SK-N-SH (cell line): ENCODE results near the gene ASAP3. TPM values are rescaled to one million over a fixed set of nuclear protein-coding genes. Genes with fewer than 3 reads are reported as not detected.

Experiments
- CTCF ChIA-PET: fragments of 300-600, 350-600 bp; formaldehyde crosslinking; extraction: SDS; loops from one replicate; lab custom pipeline; 2021; lab: Yijun Ruan, JAX
- POLR2A ChIA-PET: fragments of 350-600 bp; sonication (Branson Sonifier 250); formaldehyde crosslinking; extraction: SDS; loops from one replicate; lab custom pipeline; 2020; ENCODE audit warnings: antibody characterized with exemption, inconsistent platforms; lab: Yijun Ruan, JAX
- DNase-seq: peaks from one replicate; pipeline ENCODE4 v3.0.0; 2012
- H2AFZ ChIP-seq: fragments of 200-600 bp; sonication (generic); 2 replicates; pipeline ENCODE4 v1.8.1; 2016; ENCODE audit warnings: antibody characterized with exemption, mild to moderate bottlenecking, low read depth
- H3F3A ChIP-seq: fragments of 200-600 bp; sonication (generic); replicated peaks from 2 replicates; pipeline ENCODE3; 2016; ENCODE audit warnings: antibody characterized with exemption, mild to moderate bottlenecking; ENCODE audit not compliant: insufficient read depth
- H3K27ac ChIP-seq, 2 experiments: fragments of 200-500 bp in 1 of 2; fragments of 200-600 bp in 1 of 2; sonication (Bioruptor generic) in 1 of 2; sonication (generic), shearing (Covaris generic) in 1 of 2; 2 replicates each; pipeline versions ENCODE4 v1.5.1 to v1.6.1; 2014 to 2016; ENCODE audit warnings: low read depth in 2 of 2, inconsistent platforms in 1 of 2, low read length in 1 of 2, mild to moderate bottlenecking in 1 of 2, mixed read lengths in 1 of 2
- H3K27me3 ChIP-seq: fragments of 200-600 bp; sonication (generic), shearing (Covaris generic); 2 replicates; pipeline ENCODE4 v1.6.1; 2016; ENCODE audit warnings: mixed run types; ENCODE audit not compliant: insufficient read depth
- H3K36me3 ChIP-seq, 2 experiments: fragments of 200-500 bp in 1 of 2; fragments of 200-600 bp in 1 of 2; sonication (Bioruptor generic) in 1 of 2; sonication (generic) in 1 of 2; replicated peaks in 1 of 2; 2 replicates each; pipeline versions ENCODE3 to v1.5.1; 2014 to 2016; ENCODE audit warnings: low read length in 1 of 2, mild to moderate bottlenecking in 1 of 2; ENCODE audit not compliant: insufficient read depth in 2 of 2, control insufficient read depth in 1 of 2
- H3K4me1 ChIP-seq, 2 experiments: fragments of 200-500 bp in 1 of 2; fragments of 200-600 bp in 1 of 2; sonication (Bioruptor generic) in 1 of 2; sonication (generic), shearing (Covaris generic) in 1 of 2; 2 replicates each; pipeline versions ENCODE4 v1.5.1 to v1.6.1; 2014 to 2016; ENCODE audit warnings: low read depth in 1 of 2, low read length in 1 of 2, mixed run types in 1 of 2; ENCODE audit not compliant: insufficient read depth in 2 of 2, control insufficient read depth in 1 of 2
- H3K4me2 ChIP-seq: fragments of 200-600 bp; sonication (generic), shearing (Covaris generic); 2 replicates; pipeline ENCODE4 v1.6.1; 2017; ENCODE audit warnings: mixed run types
- H3K4me3 ChIP-seq, 2 experiments: fragments of 200-500 bp in 1 of 2; fragments of 200-600 bp in 1 of 2; sonication (Bioruptor generic) in 1 of 2; sonication (generic), shearing (Covaris generic) in 1 of 2; 2 replicates each; pipeline versions ENCODE4 v1.5.1 to v1.8.1; 2014 to 2016; ENCODE audit warnings: low read depth in 2 of 2, inconsistent platforms in 1 of 2, low read length in 1 of 2, mild to moderate bottlenecking in 1 of 2, mixed read lengths in 1 of 2, moderate library complexity in 1 of 2
- H3K79me2 ChIP-seq: fragments of 200-600 bp; sonication (generic); 2 replicates; pipeline ENCODE4 v1.8.1; 2017; ENCODE audit warnings: mild to moderate bottlenecking; ENCODE audit not compliant: insufficient read depth
- H3K9ac ChIP-seq: fragments of 200-600 bp; sonication (generic); 2 replicates; pipeline ENCODE4 v1.6.1; 2017; ENCODE audit warnings: mixed run types
- H3K9me2 ChIP-seq: fragments of 200-600 bp; sonication (generic); 2 replicates; pipeline ENCODE4 v1.6.1; 2017; ENCODE audit warnings: mixed run types
- H3K9me3 ChIP-seq: fragments of 200-600 bp; sonication (generic); 2 replicates; pipeline ENCODE4 v1.6.1; 2017; ENCODE audit warnings: mixed run types, mild to moderate bottlenecking, moderate library complexity
- H4K20me1 ChIP-seq: fragments of 200-600 bp; sonication (generic); 2 replicates; pipeline ENCODE4 v1.6.1; 2017; ENCODE audit warnings: mild to moderate bottlenecking, mixed run types; ENCODE audit not compliant: insufficient read depth
- FOSL2 ChIP-seq: IDR thresholded peaks from 2 replicates; pipeline ENCODE4 v1.4.0; 2012; ENCODE audit warnings: low read depth, mild to moderate bottlenecking, moderate library complexity, borderline replicate concordance
- GABPA ChIP-seq: IDR thresholded peaks from 2 replicates; pipeline ENCODE4 v1.4.0; 2012; ENCODE audit warnings: low read depth, mild to moderate bottlenecking
- JUND ChIP-seq: IDR thresholded peaks from 2 replicates; pipeline ENCODE4 v1.4.0; 2012
- RFX5 ChIP-seq: IDR thresholded peaks from 2 replicates; pipeline ENCODE4 v1.6.1; 2012; ENCODE audit warnings: mild to moderate bottlenecking, improper control_type of control experiment, low read length
- RXRA ChIP-seq: IDR thresholded peaks from 2 replicates; pipeline ENCODE4 v1.4.0; 2012; ENCODE audit warnings: low read depth, mild to moderate bottlenecking, borderline replicate concordance
- TCF12 ChIP-seq: IDR thresholded peaks from 2 replicates; pipeline ENCODE4 v1.4.0; 2012
- ZBTB33 ChIP-seq: IDR thresholded peaks from 2 replicates; pipeline ENCODE4 v1.4.0; 2012; ENCODE audit warnings: low read depth, borderline replicate concordance
- WGBS: methylation state at CpG from one replicate; pipeline ENCODE4 v1.1.6; 2017; ENCODE audit warnings: low lambda C conversion rate; 5-methylcytosine and 5-hydroxymethylcytosine counted together
- polyA plus RNA-seq, 3 experiments: library from polyadenylated mRNA; depleted of rRNA; stranded (reverse); fragments of >200 nt; gene quantifications; 2 replicates each; pipeline ENCODE4 v1.2.3, GENCODE V29; 2012
- TF ChIP-seq, protein P1 (sequence below): IDR thresholded peaks from 2 replicates; pipeline ENCODE4 v1.6.1; 2012; ENCODE audit warnings: mild to moderate bottlenecking, low read depth, low read length, moderate library complexity
- TF ChIP-seq, protein P2 (sequence below): fragments of 150-350 bp; IDR thresholded peaks from 2 replicates; pipeline ENCODE4 v1.6.1; 2017; ENCODE audit warnings: antibody characterized with exemption, low read length, low read depth, borderline replicate concordance
- TF ChIP-seq, protein P3 (sequence below): IDR thresholded peaks from 2 replicates; pipeline ENCODE4; 2012

The ASAP3 gene
- polyA plus RNA-seq, 1 of the 3 experiments (the other 2 are of a cell fraction), result 19.6 TPM

- H3K4me1 ChIP-seq, result peaks cover 0 to 6% of the 10 kb centered on the region in 2 experiments; a peak in 2 of 4 replicates
- no peaks in the 10 kb centered on the region for H3K9me2 ChIP-seq
- ChIA-PET CTCF (interaction anchor here (1.0 to 2.4 kb wide), 2 partner anchors 19 to 160 kb away, joined by 4 to 8 read pairs; no protein-coding TSS in a partner anchor), POLR2A (interaction anchor here (1.4 kb wide), 1 partner anchor 10 kb away, joined by 3 read pairs; no protein-coding TSS in a partner anchor)
- no peak overlapping the region for H3K4me3 ChIP-seq
- peak overlapping the region in 1 of 2 experiments; percentile 42; a peak in 2 of 4 replicates for H3K27ac ChIP-seq
- H3K27me3 ChIP-seq, result no peaks in the 10 kb centered on the region
- no peaks in the 10 kb centered on the region for H3K36me3 ChIP-seq
- TF ChIP-seq JUND (no peak), RXRA (no peak), ZBTB33 (no peak), RFX5 (no peak)
- TF ChIP-seq, protein P1, sequence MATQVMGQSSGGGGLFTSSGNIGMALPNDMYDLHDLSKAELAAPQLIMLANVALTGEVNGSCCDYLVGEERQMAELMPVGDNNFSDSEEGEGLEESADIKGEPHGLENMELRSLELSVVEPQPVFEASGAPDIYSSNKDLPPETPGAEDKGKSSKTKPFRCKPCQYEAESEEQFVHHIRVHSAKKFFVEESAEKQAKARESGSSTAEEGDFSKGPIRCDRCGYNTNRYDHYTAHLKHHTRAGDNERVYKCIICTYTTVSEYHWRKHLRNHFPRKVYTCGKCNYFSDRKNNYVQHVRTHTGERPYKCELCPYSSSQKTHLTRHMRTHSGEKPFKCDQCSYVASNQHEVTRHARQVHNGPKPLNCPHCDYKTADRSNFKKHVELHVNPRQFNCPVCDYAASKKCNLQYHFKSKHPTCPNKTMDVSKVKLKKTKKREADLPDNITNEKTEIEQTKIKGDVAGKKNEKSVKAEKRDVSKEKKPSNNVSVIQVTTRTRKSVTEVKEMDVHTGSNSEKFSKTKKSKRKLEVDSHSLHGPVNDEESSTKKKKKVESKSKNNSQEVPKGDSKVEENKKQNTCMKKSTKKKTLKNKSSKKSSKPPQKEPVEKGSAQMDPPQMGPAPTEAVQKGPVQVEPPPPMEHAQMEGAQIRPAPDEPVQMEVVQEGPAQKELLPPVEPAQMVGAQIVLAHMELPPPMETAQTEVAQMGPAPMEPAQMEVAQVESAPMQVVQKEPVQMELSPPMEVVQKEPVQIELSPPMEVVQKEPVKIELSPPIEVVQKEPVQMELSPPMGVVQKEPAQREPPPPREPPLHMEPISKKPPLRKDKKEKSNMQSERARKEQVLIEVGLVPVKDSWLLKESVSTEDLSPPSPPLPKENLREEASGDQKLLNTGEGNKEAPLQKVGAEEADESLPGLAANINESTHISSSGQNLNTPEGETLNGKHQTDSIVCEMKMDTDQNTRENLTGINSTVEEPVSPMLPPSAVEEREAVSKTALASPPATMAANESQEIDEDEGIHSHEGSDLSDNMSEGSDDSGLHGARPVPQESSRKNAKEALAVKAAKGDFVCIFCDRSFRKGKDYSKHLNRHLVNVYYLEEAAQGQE, result no peak
- TF ChIP-seq, protein P2, sequence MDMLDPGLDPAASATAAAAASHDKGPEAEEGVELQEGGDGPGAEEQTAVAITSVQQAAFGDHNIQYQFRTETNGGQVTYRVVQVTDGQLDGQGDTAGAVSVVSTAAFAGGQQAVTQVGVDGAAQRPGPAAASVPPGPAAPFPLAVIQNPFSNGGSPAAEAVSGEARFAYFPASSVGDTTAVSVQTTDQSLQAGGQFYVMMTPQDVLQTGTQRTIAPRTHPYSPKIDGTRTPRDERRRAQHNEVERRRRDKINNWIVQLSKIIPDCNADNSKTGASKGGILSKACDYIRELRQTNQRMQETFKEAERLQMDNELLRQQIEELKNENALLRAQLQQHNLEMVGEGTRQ, result no peak
- H3F3A ChIP-seq, result peaks cover 4% of the 10 kb centered on the region
- DNase-seq, result no peak
- H4K20me1 ChIP-seq, result no peaks in the 10 kb centered on the region
- H3K9ac ChIP-seq, result no peak overlapping the region
- H3K79me2 ChIP-seq, result no peaks in the 10 kb centered on the region
- peak overlapping the region; percentile 4; the same call in 1 of the 2 replicates for H2AFZ ChIP-seq
- WGBS, result 78% methylated on average over 11 of the region's 14 CpGs
- H3K9me3 ChIP-seq, result no peaks in the 10 kb centered on the region
- no peak overlapping the region; the same call in 1 of the 2 replicates for H3K4me2 ChIP-seq
Observed at GRCh38 chr1:23385119-23385621, 98.8 kb downstream of the ASAP3 start.

DNA sequence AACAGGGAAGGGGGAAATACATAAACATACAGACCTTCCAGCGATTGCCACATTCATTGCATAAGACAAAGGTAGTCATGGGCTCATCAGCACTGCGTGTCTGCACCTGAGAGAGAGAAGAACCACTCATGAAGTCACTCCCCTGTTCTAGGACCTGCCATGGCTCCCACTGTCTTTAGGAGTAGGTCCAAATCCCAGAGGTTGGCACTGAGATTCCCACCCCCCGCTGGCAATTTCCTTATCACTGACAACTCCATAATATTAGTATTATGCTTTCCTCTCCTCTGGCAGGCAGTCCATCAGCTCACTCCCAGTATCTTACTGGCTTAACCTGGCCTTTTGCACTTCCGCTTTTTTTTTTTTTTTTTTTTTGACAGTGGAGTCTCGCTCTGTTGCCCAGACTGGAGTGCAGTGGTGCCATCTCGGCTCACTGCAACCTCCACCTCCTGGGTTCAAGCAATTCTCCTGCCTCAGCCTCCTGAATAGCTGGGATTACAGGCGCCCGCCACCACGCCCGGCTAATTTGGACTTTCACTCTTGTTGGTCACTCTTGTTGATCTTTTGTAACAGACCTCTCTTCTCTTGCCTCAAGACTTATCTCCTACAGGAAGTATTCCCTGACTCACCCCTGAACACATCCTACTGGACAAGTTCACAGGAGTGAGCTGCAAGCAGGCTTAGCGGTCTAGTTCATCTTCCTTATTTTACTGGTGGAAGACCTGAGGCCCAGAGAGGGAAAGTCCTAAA lies 99.5 kb downstream of the ASAP3 start:
- no peaks in the 10 kb centered on the region for H3K27me3 ChIP-seq
- H3K27ac ChIP-seq, result peak overlapping the region in 1 of 2 experiments; percentile 42; a peak in 2 of 4 replicates
- H2AFZ ChIP-seq, result peak overlapping the region; percentile 4; the same call in 1 of the 2 replicates
- no peak overlapping the region for H3K4me3 ChIP-seq
- no peaks in the 10 kb centered on the region for H3K9me2 ChIP-seq
- ChIA-PET CTCF (interaction anchor here (2.4 kb wide), 1 partner anchor 20 kb away, joined by 8 read pairs; no protein-coding TSS in a partner anchor), POLR2A (interaction anchor here (1.4 kb wide), 1 partner anchor 11 kb away, joined by 3 read pairs; no protein-coding TSS in a partner anchor)
- no peaks in the 10 kb centered on the region for H3K36me3 ChIP-seq
- no peak overlapping the region for H3K4me2 ChIP-seq
- H3F3A ChIP-seq, result peaks cover 4% of the 10 kb centered on the region
- H3K9me3 ChIP-seq, result no peaks in the 10 kb centered on the region
- H3K4me1 ChIP-seq, result peaks cover 0 to 6% of the 10 kb centered on the region in 2 experiments; a peak in 2 of 4 replicates
- 78% methylated on average over 11 of the region's 11 CpGs for WGBS
- TF ChIP-seq, protein P3, sequence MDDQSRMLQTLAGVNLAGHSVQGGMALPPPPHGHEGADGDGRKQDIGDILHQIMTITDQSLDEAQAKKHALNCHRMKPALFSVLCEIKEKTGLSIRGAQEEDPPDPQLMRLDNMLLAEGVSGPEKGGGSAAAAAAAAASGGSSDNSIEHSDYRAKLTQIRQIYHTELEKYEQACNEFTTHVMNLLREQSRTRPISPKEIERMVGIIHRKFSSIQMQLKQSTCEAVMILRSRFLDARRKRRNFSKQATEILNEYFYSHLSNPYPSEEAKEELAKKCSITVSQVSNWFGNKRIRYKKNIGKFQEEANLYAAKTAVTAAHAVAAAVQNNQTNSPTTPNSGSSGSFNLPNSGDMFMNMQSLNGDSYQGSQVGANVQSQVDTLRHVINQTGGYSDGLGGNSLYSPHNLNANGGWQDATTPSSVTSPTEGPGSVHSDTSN, result no peak
- TF ChIP-seq GABPA (peak; percentile 54), FOSL2 (peak; percentile 17; the same call in 1 of the 2 replicates), TCF12 (0 out of 2 replicates have a peak, but pooled peaks have one; percentile 9)
- TF ChIP-seq, protein P2, result no peak
- H3K9ac ChIP-seq, result no peak overlapping the region
- no peaks in the 10 kb centered on the region for H3K79me2 ChIP-seq
- no peaks in the 10 kb centered on the region for H4K20me1 ChIP-seq
- DNase-seq, result no peak
